ENCODE data around the gene ECM1.

The ECM1 gene

GRCh38 chr1:150545486-150546032 is 37.6 kb downstream of the ECM1 start:
- no peak for DNase-seq (ENCODE audit: low read depth)

GRCh38 chr1:150546294-150546937 is 38.5 kb downstream of the ECM1 start:
- no peak for DNase-seq (ENCODE audit: low read depth)

GRCh38 chr1:150548324-150548631 is 40.4 kb downstream of the ECM1 start:
- DNase-seq (ENCODE audit: low read depth), result no peak

GRCh38 chr1:150548632-150549495 is 41.0 kb downstream of the ECM1 start, which contains the start of gene ADAMTSL4:
TSS of gene ADAMTSL4 (plus strand) at chr1:150549408. CDS start at chr1:150552289, 2,881 bp downstream.
- DNase-seq (ENCODE audit: low read depth), result no peak

- no peak for DNase-seq (ENCODE audit: low read depth)
These were observed 41.8 kb downstream of the ECM1 start for GRCh38 chr1:150549496-150550221.

GRCh38 chr1:150550222-150551050 is 42.5 kb downstream of the ECM1 start:
- no peak for DNase-seq (ENCODE audit: low read depth)

- DNase-seq (ENCODE audit: low read depth), result no peak
These were observed 43.3 kb downstream of the ECM1 start for GRCh38 chr1:150551051-150551783.

GRCh38 chr1:150551784-150552127 is 43.8 kb downstream of the ECM1 start:
- DNase-seq (ENCODE audit: low read depth), result no peak

GRCh38 chr1:150552128-150552910 is 44.4 kb downstream of the ECM1 start:
- no peak for DNase-seq (ENCODE audit: low read depth)

GRCh38 chr1:150552911-150553289 is 45.0 kb downstream of the ECM1 start:
- no peak for DNase-seq (ENCODE audit: low read depth)

- no peak for DNase-seq (ENCODE audit: low read depth)
These were observed 45.6 kb downstream of the ECM1 start for GRCh38 chr1:150553392-150554085.

- DNase-seq (ENCODE audit: low read depth), result no peak
These were observed 46.2 kb downstream of the ECM1 start for GRCh38 chr1:150554086-150554452.

- no peak for DNase-seq (ENCODE audit: low read depth)
These were observed 47.5 kb downstream of the ECM1 start for GRCh38 chr1:150555198-150555970.

- no peak for DNase-seq (ENCODE audit: low read depth)
These were observed 48.3 kb downstream of the ECM1 start for GRCh38 chr1:150555971-150556865.

- no peak for DNase-seq (ENCODE audit: low read depth)
These were observed 49.2 kb downstream of the ECM1 start for GRCh38 chr1:150557065-150557600.

- no peak for DNase-seq (ENCODE audit: low read depth)
These were observed 49.9 kb downstream of the ECM1 start for GRCh38 chr1:150557813-150558212.

- DNase-seq (ENCODE audit: low read depth), result no peak
These were observed 50.4 kb downstream of the ECM1 start for GRCh38 chr1:150558303-150558704.
